BLaER1 (cell line): ENCODE results near the gene SPTLC1.

ENCODE experiments used
- H3K27ac ChIP-seq: shearing (Covaris generic); formaldehyde crosslinking; 2 replicates; pipeline ENCODE4 v1.8.1; 2022
- H3K27me3 ChIP-seq: shearing (Covaris generic); formaldehyde crosslinking; 2 replicates; pipeline ENCODE4 v1.8.1; 2022
- H3K36me3 ChIP-seq: shearing (Covaris generic); formaldehyde crosslinking; 2 replicates; pipeline ENCODE4 v1.8.1; 2022
- H3K4me1 ChIP-seq: shearing (Covaris generic); formaldehyde crosslinking; 2 replicates; pipeline ENCODE4 v1.8.1; 2022
- H3K4me2 ChIP-seq: shearing (Covaris generic); formaldehyde crosslinking; 2 replicates; pipeline ENCODE4 v1.8.1; 2022
- H3K4me3 ChIP-seq: shearing (Covaris generic); formaldehyde crosslinking; 2 replicates; pipeline ENCODE4 v1.8.1; 2022
- H3K9ac ChIP-seq: shearing (Covaris generic); formaldehyde crosslinking; 2 replicates; pipeline ENCODE4 v1.8.1; 2022
- H3K9me3 ChIP-seq: shearing (Covaris generic); formaldehyde crosslinking; 2 replicates; pipeline ENCODE4 v1.8.1; 2022
- H4K20me1 ChIP-seq: shearing (Covaris generic); formaldehyde crosslinking; 2 replicates; pipeline ENCODE4 v1.8.1; 2022
- Cebpa-rat ChIP-seq: shearing (Covaris generic); IDR thresholded peaks from 2 replicates; pipeline ENCODE4 v1.8.1; 2022

The SPTLC1 gene

GRCh38 chr9:91991721-91992341, 123.4 kb downstream of the SPTLC1 start:
- Histone ChIP-seq H3K4me3 (no peak overlapping the region), H3K27me3 (no peaks in the 10 kb centered on the region), H4K20me1 (no peaks in the 10 kb centered on the region), H3K9ac (no peak overlapping the region), H3K4me2 (no peak overlapping the region), H3K36me3 (no peaks in the 10 kb centered on the region), H3K4me1 (no peaks in the 10 kb centered on the region), H3K9me3 (peaks cover 4% of the 10 kb centered on the region), H3K27ac (no peak overlapping the region)
- no peak for TF ChIP-seq Cebpa-rat

GRCh38 chr9:91986248-91986647, 129.0 kb downstream of the SPTLC1 start:
- Histone ChIP-seq H4K20me1 (no peaks in the 10 kb centered on the region), H3K4me3 (no peak overlapping the region), H3K9me3 (peaks cover 21% of the 10 kb centered on the region), H3K9ac (no peak overlapping the region), H3K4me2 (no peak overlapping the region), H3K36me3 (no peaks in the 10 kb centered on the region), H3K4me1 (no peaks in the 10 kb centered on the region), H3K27me3 (no peaks in the 10 kb centered on the region), H3K27ac (no peak overlapping the region)
- no peak for TF ChIP-seq Cebpa-rat

- Histone ChIP-seq H3K4me2 (no peak overlapping the region), H3K4me1 (no peaks in the 10 kb centered on the region), H3K36me3 (no peaks in the 10 kb centered on the region), H3K27me3 (no peaks in the 10 kb centered on the region), H4K20me1 (no peaks in the 10 kb centered on the region), H3K9me3 (peaks cover 25% of the 10 kb centered on the region), H3K9ac (no peak overlapping the region), H3K4me3 (no peak overlapping the region), H3K27ac (no peak overlapping the region)
- TF ChIP-seq Cebpa-rat, result no peak
Observed at GRCh38 chr9:91985692-91986091, 129.5 kb downstream of the SPTLC1 start.
